AG10803 (cell line): ENCODE results near the gene UBXN2A.
A peak's percentile ranks its signal among the peaks of the same experiment; 100 is the strongest.

Experiments
- DNase-seq: peaks from one replicate; pipeline ENCODE4 v3.0.0; 2010; ENCODE audit warnings: low read depth
- H3K4me3 ChIP-seq: 2 replicates; pipeline ENCODE4 v1.5.1; 2011; ENCODE audit warnings: mild to moderate bottlenecking, low read length, control low read depth
- CTCF ChIP-seq: conservative IDR thresholded peaks from 2 replicates; pipeline ENCODE4 v1.5.1; 2011; ENCODE audit warnings: mild to moderate bottlenecking, low read length, control low read depth, inconsistent platforms

UBXN2A gene

GRCh38 chr2:23924589-23925359, 15.5 kb upstream of the UBXN2A start:
- no peak for DNase-seq
- H3K4me3 ChIP-seq = peak overlapping the region; percentile 89

GRCh38 chr2:23925702-23926289, 14.5 kb upstream of the UBXN2A start:
- peak overlapping the region; percentile 89 for H3K4me3 ChIP-seq
- peak; percentile 62 for DNase-seq
- no peak for TF ChIP-seq CTCF

More at GRCh38 chr2:23924589-23925359, 15.5 kb upstream of the UBXN2A start:
- no peak for TF ChIP-seq CTCF

GRCh38 chr2:23926290-23926749, 13.9 kb upstream of the UBXN2A start:
- H3K4me3 ChIP-seq = peak overlapping the region; percentile 89
- no peak for DNase-seq
- TF ChIP-seq CTCF = no peak

- peak; percentile 59 for TF ChIP-seq CTCF
- peak; percentile 95 for DNase-seq
- H3K4me3 ChIP-seq = peak within 1 kb of the TSS; percentile 89
Measured at GRCh38 chr2:23926750-23927571, 13.3 kb upstream of the UBXN2A start, which contains the start of gene ATAD2B. TSS of gene ATAD2B (minus strand) at chr2:23927123. CDS start at chr2:23926770, 353 bp downstream.

GRCh38 chr2:23934259-23934658, 6.0 kb upstream of the UBXN2A start:
- DNase-seq = no peak
- H3K4me3 ChIP-seq = no peak overlapping the region
- no peak for TF ChIP-seq CTCF

- no peak for TF ChIP-seq CTCF
- peak overlapping the region; percentile 92 for H3K4me3 ChIP-seq
- DNase-seq = peak; percentile 36
Measured at GRCh38 chr2:23940718-23941620, 706 bp downstream of the UBXN2A start.
